CD4-positive, alpha-beta T cell treated with Interferon alpha-2 for 1 hour (primary cell): ENCODE measurements around the gene ZP1.
"Not testable (repeated sequence)": the region's sequence is repeated elsewhere in the genome, so short reads cannot be mapped to it uniquely, and the experiment has no call there.

Experiments used
- DNase-seq, 2 donors: peaks; one replicate each; pipeline ENCODE4 v3.0.0-alpha.2; 2020 to 2022

ZP1 gene

GRCh38 chr11:60866911-60867870 is at the start of gene ZP1:
Gene ZP1, plus strand, starts transcription at chr11:60867542. Its CDS starts 20 bp downstream, at chr11:60867562.
- DNase-seq = no peak

GRCh38 chr11:60818057-60818456 is 49.3 kb upstream of the ZP1 start:
- no peak for DNase-seq

GRCh38 chr11:60821827-60822599 is 45.3 kb upstream of the ZP1 start:
- DNase-seq = no peak

- not testable (repeated sequence) for DNase-seq
Measured at GRCh38 chr11:60823745-60824306, 43.5 kb upstream of the ZP1 start.

GRCh38 chr11:60825118-60825517 is 42.2 kb upstream of the ZP1 start:
- DNase-seq = no peak

GRCh38 chr11:60825790-60826189 is 41.6 kb upstream of the ZP1 start:
- DNase-seq = no peak

GRCh38 chr11:60830478-60831142 is 36.7 kb upstream of the ZP1 start:
- no peak for DNase-seq

- DNase-seq = peak; percentile 76 to 81
Measured at GRCh38 chr11:60831143-60831500, 36.2 kb upstream of the ZP1 start.

- no peak for DNase-seq
Measured at GRCh38 chr11:60831501-60832079, 35.8 kb upstream of the ZP1 start.

- no peak for DNase-seq
Measured at GRCh38 chr11:60834742-60835533, 32.4 kb upstream of the ZP1 start.

GRCh38 chr11:60835534-60835846 is 31.9 kb upstream of the ZP1 start:
- DNase-seq = no peak

GRCh38 chr11:60836866-60837515 is 30.4 kb upstream of the ZP1 start:
- no peak for DNase-seq

GRCh38 chr11:60838132-60838531 is 29.2 kb upstream of the ZP1 start:
- DNase-seq = no peak

GRCh38 chr11:60840470-60841430 is 26.6 kb upstream of the ZP1 start:
- no peak for DNase-seq

GRCh38 chr11:60841797-60842667 is 25.3 kb upstream of the ZP1 start, which contains the start of gene CCDC86:
Gene CCDC86, plus strand, starts transcription at chr11:60842113. Its CDS starts 12 bp downstream, at chr11:60842125.
- DNase-seq = peak; percentile 97 to 98

- no peak for DNase-seq
Measured at GRCh38 chr11:60842668-60843600, 24.4 kb upstream of the ZP1 start.

- DNase-seq = no peak
Measured at GRCh38 chr11:60844045-60844869, 23.1 kb upstream of the ZP1 start.
